Thyroid gland (tissue), 4 donors: ENCODE data around the gene PARD3. TPM values are rescaled to one million over a fixed set of nuclear protein-coding genes. Genes with fewer than 3 reads are reported as not detected.
"Not testable (repeated sequence)": the region's sequence is repeated elsewhere in the genome, so short reads cannot be mapped to it uniquely, and the experiment has no call there.

Experiments used
- DNase-seq, 2 donors: peaks; one replicate each; pipeline ENCODE4 v3.0.0-alpha.2; 2019
- H3K27ac ChIP-seq, 3 donors: fragments of 200-600 bp; sonication (generic); 1 replicate in 2 of 3; 2 replicates in 1 of 3; pipeline ENCODE4 v1.5.1; 2016 to 2019; ENCODE audit warnings: mild to moderate bottlenecking in 1 of 3, moderate library complexity in 1 of 3
- H3K27me3 ChIP-seq: fragments of 200-600 bp; sonication (generic); one replicate; pipeline ENCODE4 v1.5.1; 2019
- H3K36me3 ChIP-seq, 2 donors: fragments of 200-600 bp; sonication (generic); one replicate each; pipeline ENCODE4 v1.5.1; 2016 to 2019
- H3K4me1 ChIP-seq, 2 donors: fragments of 200-600 bp; sonication (generic); one replicate each; pipeline ENCODE4 v1.5.1; 2017 to 2019
- H3K4me3 ChIP-seq, 3 donors: fragments of 200-600 bp; sonication (generic); replicated peaks in 1 of 3; 1 replicate in 2 of 3; 2 replicates in 1 of 3; pipeline ENCODE4 v1.5.1; 2016; ENCODE audit warnings: mild to moderate bottlenecking in 1 of 3
- H3K9me3 ChIP-seq: fragments of 200-600 bp; sonication (generic); one replicate; pipeline ENCODE4 v1.5.1; 2017
- CTCF ChIP-seq, 6 experiments: fragments of 200-600 bp in 3 of 6; fragments of 450-650 bp in 3 of 6; sonication (generic) in 3 of 6; IDR thresholded peaks; one replicate each; pipeline ENCODE4 v1.5.1; 2016 to 2019; ENCODE audit warnings: antibody characterized with exemption in 6 of 6, mild to moderate bottlenecking in 2 of 6, inconsistent platforms in 1 of 6, moderate library complexity in 1 of 6
- POLR2A ChIP-seq, 2 donors: fragments of 450-650 bp; IDR thresholded peaks; one replicate each; pipeline ENCODE4 v1.6.1; 2017; ENCODE audit warnings: antibody characterized with exemption in 2 of 2, mild to moderate bottlenecking in 2 of 2, moderate library complexity in 1 of 2
- WGBS, 2 donors: methylation state at CpG; one replicate each; pipeline ENCODE4 v1.1.5; 2017; 5-methylcytosine and 5-hydroxymethylcytosine counted together
- intact Hi-C: fragments of 100-400 bp; cut with DNase I; formaldehyde crosslinking; loops from one replicate; pipeline ENCODE4 v1.15.1; 2023
- total RNA-seq, 4 donors: library from RNA; depleted of rRNA; stranded (reverse); fragments of >200 nt; gene quantifications; one replicate each; pipeline ENCODE4 v1.2.3, GENCODE V29; 2016

Gene PARD3
- total RNA-seq, 4 donors from 2014 or later: 48.6 to 88.4 (median 57.7) TPM

- no peak overlapping the region for H3K4me3 ChIP-seq
- 75 to 77% methylated on average over 4 of the region's 4 CpGs for WGBS, 2 donors
- TF ChIP-seq POLR2A (IDR thresholded peaks at IDR 0.05) (no peak), CTCF (IDR thresholded peaks at IDR 0.05) (no peak)
- intact Hi-C loops: no loop called here
- no peak overlapping the region for H3K27ac ChIP-seq
- H3K9me3 ChIP-seq: no peaks in the 10 kb centered on the region
- no peak for DNase-seq
- no peaks in the 10 kb centered on the region for H3K36me3 ChIP-seq
- no peaks in the 10 kb centered on the region for H3K27me3 ChIP-seq
- peaks cover 5 to 15% of the 10 kb centered on the region in 2 donors for H3K4me1 ChIP-seq
Measured at GRCh38 chr10:34433241-34434076, 381.6 kb downstream of the PARD3 start.

GRCh38 chr10:34432589-34432988 is 382.5 kb downstream of the PARD3 start:
- DNase-seq: no peak
- Histone ChIP-seq H3K27ac (no peak overlapping the region), H3K4me3 (no peak overlapping the region), H3K9me3 (no peaks in the 10 kb centered on the region), H3K27me3 (no peaks in the 10 kb centered on the region), H3K4me1 (peaks cover 5 to 16% of the 10 kb centered on the region in 2 donors), H3K36me3 (no peaks in the 10 kb centered on the region)
- intact Hi-C loops: no loop called here
- TF ChIP-seq CTCF (IDR thresholded peaks at IDR 0.05) (no peak), POLR2A (IDR thresholded peaks at IDR 0.05) (no peak)

GRCh38 chr10:34430685-34431084 is 384.4 kb downstream of the PARD3 start:
- 89 to 90% methylated on average over 3 of the region's 3 CpGs for WGBS, 2 donors
- TF ChIP-seq POLR2A (IDR thresholded peaks at IDR 0.05) (no peak), CTCF (IDR thresholded peaks at IDR 0.05) (no peak)
- H3K27me3 ChIP-seq: no peaks in the 10 kb centered on the region
- H3K4me3 ChIP-seq: no peak overlapping the region
- H3K27ac ChIP-seq: no peak overlapping the region
- DNase-seq: no peak
- intact Hi-C loops: no loop called here
- H3K9me3 ChIP-seq: no peaks in the 10 kb centered on the region
- peaks cover 5 to 16% of the 10 kb centered on the region in 2 donors for H3K4me1 ChIP-seq
- no peaks in the 10 kb centered on the region for H3K36me3 ChIP-seq

GRCh38 chr10:34428501-34428900 is 386.6 kb downstream of the PARD3 start:
- Histone ChIP-seq H3K36me3 (no peaks in the 10 kb centered on the region), H3K27ac (no peak overlapping the region), H3K4me3 (no peak overlapping the region), H3K27me3 (no peaks in the 10 kb centered on the region), H3K9me3 (no peaks in the 10 kb centered on the region), H3K4me1 (peaks cover 7 to 16% of the 10 kb centered on the region in 2 donors)
- no peak for TF ChIP-seq POLR2A (IDR thresholded peaks at IDR 0.05)
- no peak for TF ChIP-seq CTCF (IDR thresholded peaks at IDR 0.05)
- WGBS, 2 donors: 38 to 63% methylated on average over 3 of the region's 3 CpGs
- intact Hi-C loops: no loop called here
- no peak for DNase-seq

GRCh38 chr10:34427911-34428216 is 387.2 kb downstream of the PARD3 start:
- H3K27me3 ChIP-seq: no peaks in the 10 kb centered on the region
- no peak for TF ChIP-seq POLR2A (IDR thresholded peaks at IDR 0.05)
- no peak for TF ChIP-seq CTCF (IDR thresholded peaks at IDR 0.05)
- no peaks in the 10 kb centered on the region for H3K9me3 ChIP-seq
- peaks cover 6 to 15% of the 10 kb centered on the region in 2 donors for H3K4me1 ChIP-seq
- no peak overlapping the region for H3K27ac ChIP-seq
- intact Hi-C loops: no loop called here
- no peaks in the 10 kb centered on the region for H3K36me3 ChIP-seq
- WGBS, 2 donors: 85 to 88% methylated on average over 3 of the region's 3 CpGs
- DNase-seq: no peak
- H3K4me3 ChIP-seq: no peak overlapping the region

GRCh38 chr10:34427158-34427910 is 387.8 kb downstream of the PARD3 start:
- DNase-seq, H3K4me3 ChIP-seq, intact Hi-C loops, H3K27me3 ChIP-seq, H3K36me3 ChIP-seq, H3K27ac ChIP-seq, H3K9me3 ChIP-seq: not testable (repeated sequence)
- 80 to 85% methylated on average over 20 of the region's 20 CpGs for WGBS, 2 donors
- peaks cover 6 to 14% of the 10 kb centered on the region in 2 donors for H3K4me1 ChIP-seq

- H3K36me3 ChIP-seq, DNase-seq, H3K27me3 ChIP-seq, H3K27ac ChIP-seq, H3K9me3 ChIP-seq, H3K4me3 ChIP-seq, intact Hi-C loops: not testable (repeated sequence)
- peaks cover 9 to 17% of the 10 kb centered on the region in 2 donors for H3K4me1 ChIP-seq
- 94 to 95% methylated on average over 7 of the region's 7 CpGs for WGBS, 2 donors
Measured at GRCh38 chr10:34426538-34427157, 388.4 kb downstream of the PARD3 start.
